HepG2 (cell line): ENCODE data around the gene SLC9A8. TPM values are rescaled to one million over a fixed set of nuclear protein-coding genes. Genes with fewer than 3 reads are reported as not detected.
A peak's percentile ranks its signal among the peaks of the same experiment; 100 is the strongest.

Source experiments
- ATAC-seq: fragments of 200-7000 bp; cut with Tn5 transposase; 3 replicates; pipeline ENCODE4 v1.9.1; 2020; ENCODE audit warnings: mild to moderate bottlenecking, moderate library complexity
- BruUV-seq: library from RNA; stranded (reverse); fragments of 400-500 nt; replicated peaks from 2 replicates; lab custom pipeline; 2021; lab: Mats Ljungman, UMichigan
- CTCF ChIA-PET: fragments of 300-600 bp; formaldehyde crosslinking; extraction: SDS; loops from one replicate; lab custom pipeline; 2021; ENCODE audit warnings: low total read pairs, inconsistent platforms, low intra/inter-chr PET ratio; lab: Yijun Ruan, JAX
- POLR2A ChIA-PET: fragments of 350-600 bp; sonication (Branson Sonifier 250); formaldehyde crosslinking; loops from one replicate; lab custom pipeline; 2020; ENCODE audit warnings: antibody characterized with exemption, inconsistent platforms; lab: Yijun Ruan, JAX
- DNase-seq: peaks from one replicate; pipeline ENCODE4 v3.0.0-alpha.2; 2015; ENCODE audit warnings: low spot score
- FAIRE-seq: peaks from 3 replicates; lab custom pipeline; 2011; peaks lifted over from hg19 to GRCh38; lab: Jason Lieb, UNC
- H2AFZ ChIP-seq: one replicate; pipeline ENCODE4 v1.6.1; 2011; ENCODE audit warnings: low read length, inconsistent platforms
- H3K27ac ChIP-seq: fragments of 300-600 bp; 3 replicates; pipeline ENCODE4 v1.8.0; 2011; ENCODE audit warnings: mixed run types, mild to moderate bottlenecking, mixed read lengths, low read length, inconsistent platforms; ENCODE audit not compliant: insufficient read depth; ENCODE audit errors: extremely low read length
- H3K27me3 ChIP-seq, 2 experiments: fragments of 200-600 bp in 1 of 2; 2 replicates in 1 of 2; 3 replicates in 1 of 2; pipeline versions ENCODE4 v1.6.0 to v1.8.0; 2011; ENCODE audit warnings: low read length in 2 of 2, mild to moderate bottlenecking in 2 of 2, moderate library complexity in 2 of 2, inconsistent platforms in 1 of 2; ENCODE audit not compliant: insufficient read depth in 2 of 2, control insufficient read depth in 1 of 2
- H3K36me3 ChIP-seq, 2 experiments: fragments of 200-600 bp in 1 of 2; replicated peaks in 1 of 2; 2 replicates in 1 of 2; 3 replicates in 1 of 2; pipeline versions ENCODE4 v1.5.1 to v1.8.0; 2011; ENCODE audit warnings: low read length in 2 of 2, inconsistent platforms in 1 of 2; ENCODE audit not compliant: insufficient read depth in 2 of 2, control insufficient read depth in 1 of 2
- H3K4me1 ChIP-seq: 2 replicates; pipeline ENCODE4 v1.5.1; 2012; ENCODE audit warnings: low read length, inconsistent platforms; ENCODE audit not compliant: insufficient read depth
- H3K4me2 ChIP-seq: 2 replicates; pipeline ENCODE4 v1.6.0; 2011; ENCODE audit warnings: low read depth, low read length, inconsistent platforms
- H3K4me3 ChIP-seq, 3 experiments: fragments of 200-600 bp in 1 of 3; sonication (generic), shearing (Covaris generic) in 1 of 3; replicated peaks in 1 of 3; 2 replicates each; pipeline ENCODE4 v1.5.1; 2011 to 2016; ENCODE audit warnings: low read length in 3 of 3, inconsistent platforms in 2 of 3, low read depth in 2 of 3, mild to moderate bottlenecking in 2 of 3, control low read depth in 1 of 3, mixed read lengths in 1 of 3; ENCODE audit not compliant: insufficient read depth in 1 of 3
- H3K79me2 ChIP-seq: one replicate; pipeline ENCODE4 v1.6.1; 2011; ENCODE audit warnings: low read length, inconsistent platforms; ENCODE audit not compliant: insufficient read depth
- H3K9ac ChIP-seq: 2 replicates; pipeline ENCODE4 v1.6.0; 2011; ENCODE audit warnings: mild to moderate bottlenecking, low read depth, low read length, inconsistent platforms; ENCODE audit not compliant: insufficient read depth
- H3K9me3 ChIP-seq: 2 replicates; pipeline ENCODE4 v1.5.1; 2012; ENCODE audit warnings: mild to moderate bottlenecking, low read length
- H4K20me1 ChIP-seq: 2 replicates; pipeline ENCODE4 v1.6.0; 2011; ENCODE audit warnings: inconsistent platforms, mild to moderate bottlenecking, low read length, moderate library complexity; ENCODE audit not compliant: insufficient read depth
- CSRNP1 ChIP-seq: sonication (generic); formaldehyde crosslinking; IDR thresholded peaks from 2 replicates; pipeline ENCODE4 v1.8.1; 2023; ENCODE audit warnings: mild to moderate bottlenecking, missing genetic modification reagents
- HMGXB4 ChIP-seq, 2 experiments: sonication (generic) in 1 of 2; formaldehyde crosslinking in 1 of 2; IDR thresholded peaks; 2 replicates each; pipeline versions ENCODE4 v1.4.0 to v1.6.1; 2018 to 2020; ENCODE audit warnings: missing genetic modification reagents in 2 of 2, borderline replicate concordance in 1 of 2, low read depth in 1 of 2, mild to moderate bottlenecking in 1 of 2, missing biosample characterization in 1 of 2
- IRF1 ChIP-seq: sonication (generic); formaldehyde crosslinking; IDR thresholded peaks from 2 replicates; pipeline ENCODE4 v1.4.0; 2020; ENCODE audit warnings: low read depth, mild to moderate bottlenecking, missing genetic modification reagents
- JUNB ChIP-seq: sonication (generic); formaldehyde crosslinking; IDR thresholded peaks from 2 replicates; pipeline ENCODE4 v1.8.0; 2022; ENCODE audit warnings: missing genetic modification reagents, mild to moderate bottlenecking, borderline replicate concordance
- SMARCE1 ChIP-seq: fragments of 450-650 bp; IDR thresholded peaks from 2 replicates; pipeline ENCODE4 v1.6.1; 2017; ENCODE audit warnings: borderline replicate concordance
- ZBTB37 ChIP-seq: sonication (generic); formaldehyde crosslinking; IDR thresholded peaks from 2 replicates; pipeline ENCODE4 v1.4.0; 2020; ENCODE audit warnings: mild to moderate bottlenecking, missing genetic modification reagents
- ZNF431 ChIP-seq: sonication (generic); formaldehyde crosslinking; IDR thresholded peaks from 2 replicates; pipeline ENCODE4 v1.9.0; 2022; ENCODE audit warnings: missing genetic modification reagents, low read depth, mild to moderate bottlenecking, borderline replicate concordance
- ZNF598 ChIP-seq: sonication (generic); formaldehyde crosslinking; IDR thresholded peaks from 2 replicates; pipeline ENCODE4 v1.5.1; 2020; ENCODE audit warnings: mild to moderate bottlenecking, missing genetic modification reagents, borderline replicate concordance
- WGBS: methylation state at CpG from one replicate; pipeline ENCODE4 v1.1.6; 2017; ENCODE audit warnings: low lambda C conversion rate; 5-methylcytosine and 5-hydroxymethylcytosine counted together
- in situ Hi-C: cut with HindIII; loops from 2 replicates; pipeline ENCODE4 v1.10.0; 2017; ENCODE audit warnings: low pct_unique_long_range_greater_than_20kb; ENCODE audit not compliant: extremely low pct_ligation_motif_present
- intact Hi-C: fragments of 100-400 bp; cut with micrococcal nuclease; formaldehyde crosslinking; loops from one replicate; pipeline ENCODE4 v1.10.0; 2022; ENCODE audit not compliant: unreplicated experiment
- polyA plus RNA-seq, 8 experiments: library from polyadenylated mRNA; depleted of rRNA in 3 of 8; stranded (reverse) in 7 of 8; unstranded in 1 of 8; fragments of >200 nt; fragmentation: Illumina TruSeq in 4 of 8; extraction: Trizol in 4 of 8; gene quantifications; 2 replicates each; pipeline versions ENCODE4 v1.2.1 to v1.2.3, GENCODE V29; 2011 to 2016; ENCODE audit warnings: low read depth in 4 of 8, missing spikeins in 1 of 8, mixed read lengths in 1 of 8; ENCODE audit not compliant: insufficient read depth in 1 of 8
- total RNA-seq, 5 experiments: library from RNA; depleted of rRNA; stranded (reverse); fragments of >200 nt; fragmentation: Illumina TruSeq; extraction: Trizol; gene quantifications; 2 replicates each; pipeline ENCODE4 v1.2.3, GENCODE V29; 2016; ENCODE audit warnings: low read depth in 1 of 5
- TF ChIP-seq, protein P1 (sequence below): sonication (generic); formaldehyde crosslinking; IDR thresholded peaks from 2 replicates; pipeline ENCODE4 v1.8.1; 2023; ENCODE audit warnings: missing genetic modification reagents, inconsistent platforms, borderline replicate concordance

Gene SLC9A8
- total and polyA plus RNA-seq, 2 of the 13 experiments (the other 11 are each of a cell fraction or from before 2014, with no cell fraction given) = 4.1 to 7.4 TPM

DNA sequence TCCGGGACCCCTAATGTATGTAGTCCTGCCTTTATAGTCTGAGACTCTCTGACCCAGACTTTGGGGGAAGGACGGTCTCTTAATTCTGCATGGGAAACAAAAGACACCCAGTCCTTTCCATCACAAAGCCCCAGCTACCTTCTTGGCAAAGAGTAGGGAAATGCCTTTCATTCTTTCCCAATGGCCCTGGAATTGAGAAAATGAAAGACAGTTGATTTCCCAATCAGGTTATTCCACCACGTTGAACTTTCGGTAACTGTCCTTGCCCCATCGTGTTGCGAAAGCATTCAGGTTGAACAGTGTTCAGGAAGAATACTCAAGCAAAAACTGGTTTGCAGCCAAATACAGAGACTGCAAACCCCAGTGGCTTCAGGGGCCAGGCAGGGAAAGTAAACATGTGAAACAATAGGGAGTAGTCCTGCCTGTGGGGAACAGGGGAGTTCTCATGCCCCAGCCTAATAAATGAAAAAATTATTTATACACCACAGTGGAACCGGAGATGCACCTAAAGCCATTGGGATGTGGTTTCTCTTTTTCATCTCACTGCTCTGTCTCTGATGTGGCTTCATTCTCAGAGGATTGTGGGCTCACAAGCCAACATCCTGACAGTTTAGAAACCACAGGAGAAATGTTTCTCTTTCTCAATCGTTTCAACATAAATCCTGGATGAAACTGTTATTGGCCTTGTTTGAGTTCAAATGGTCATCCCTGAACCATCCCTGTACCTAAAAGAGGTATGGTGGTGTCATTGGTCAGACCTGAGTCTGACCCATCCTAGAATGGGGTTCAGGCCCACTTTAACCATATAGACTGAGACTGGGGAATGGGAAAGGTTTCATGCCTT, 44.2 kb upstream of the SLC9A8 start:
- ATAC-seq (peak; percentile 85), FAIRE-seq (peak; percentile 98), DNase-seq (peak; percentile 100)
- no peaks in the 10 kb centered on the region for H3K9me3 ChIP-seq
- H3K27ac ChIP-seq = peak overlapping the region; percentile 85
- CTCF ChIA-PET = no interaction called here
- H3K4me3 ChIP-seq = peak overlapping the region in 2 of 3 experiments; percentile 11 to 45; a peak in 2 of 6 replicates
- peak overlapping the region; percentile 67 for H3K9ac ChIP-seq
- no peaks in the 10 kb centered on the region for H3K79me2 ChIP-seq
- peak overlapping the region; percentile 69 for H3K4me2 ChIP-seq
- no peaks in the 10 kb centered on the region for H4K20me1 ChIP-seq
- POLR2A ChIA-PET = interaction anchor here (0.6 to 1.0 kb wide), 11 partner anchors 8 to 184 kb away, joined by 3 to 10 read pairs (median 3); no protein-coding TSS in a partner anchor
- peaks cover 84% of the 10 kb centered on the region for H3K4me1 ChIP-seq
- TSS peak; percentile 82 for BruUV-seq
- intact Hi-C loops (loop anchor here (1.0 kb wide), 1 partner anchor 54 kb away; no protein-coding TSS in a partner anchor), in situ Hi-C loops (no loop called here)
- no peaks in the 10 kb centered on the region for H3K27me3 ChIP-seq
- 1% methylated on average over 8 of the region's 8 CpGs for WGBS
- H3K36me3 ChIP-seq = no peaks in the 10 kb centered on the region
- no peak overlapping the region for H2AFZ ChIP-seq
- TF ChIP-seq, protein P1, sequence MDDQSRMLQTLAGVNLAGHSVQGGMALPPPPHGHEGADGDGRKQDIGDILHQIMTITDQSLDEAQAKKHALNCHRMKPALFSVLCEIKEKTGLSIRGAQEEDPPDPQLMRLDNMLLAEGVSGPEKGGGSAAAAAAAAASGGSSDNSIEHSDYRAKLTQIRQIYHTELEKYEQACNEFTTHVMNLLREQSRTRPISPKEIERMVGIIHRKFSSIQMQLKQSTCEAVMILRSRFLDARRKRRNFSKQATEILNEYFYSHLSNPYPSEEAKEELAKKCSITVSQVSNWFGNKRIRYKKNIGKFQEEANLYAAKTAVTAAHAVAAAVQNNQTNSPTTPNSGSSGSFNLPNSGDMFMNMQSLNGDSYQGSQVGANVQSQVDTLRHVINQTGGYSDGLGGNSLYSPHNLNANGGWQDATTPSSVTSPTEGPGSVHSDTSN = no peak
- TF ChIP-seq ZNF431 (CRISPR knock-in tag) = peak; percentile 81
- TF ChIP-seq CSRNP1 (CRISPR knock-in tag) = peak; percentile 72; the same call in 1 of the 2 replicates
- TF ChIP-seq HMGXB4 (CRISPR knock-in tag; IDR thresholded peaks at IDR 0.05; ENCODE audit: borderline replicate concordance in 1 of 2, low read depth in 1 of 2) = peak; percentile 78 to 83; a peak in 3 of 4 replicates
- TF ChIP-seq ZNF598 = no peak; the same call in 1 of the 2 replicates
- TF ChIP-seq IRF1 = peak; percentile 90; the same call in 1 of the 2 replicates
- no peak for TF ChIP-seq SMARCE1
- no peak; the same call in 1 of the 2 replicates for TF ChIP-seq JUNB (CRISPR knock-in tag)
- peak; percentile 96 for TF ChIP-seq ZBTB37
